Natural killer cell (primary cell): Measurements from ENCODE around the gene TAF9B. TPM values are rescaled to one million over a fixed set of nuclear protein-coding genes. Genes with fewer than 3 reads are reported as not detected.

Experiments used
- ATAC-seq, 3 donors: fragments of 150-1000 bp in 2 of 3; fragments of 200-7000 bp in 1 of 3; cut with Tn5 transposase; 1 replicate in 1 of 3; 2 replicates in 2 of 3; pipeline ENCODE4 v1.10.0; 2021; ENCODE audit warnings: mild to moderate bottlenecking in 2 of 3, moderate library complexity in 2 of 3
- DNase-seq, 2 donors: peaks; one replicate each; pipeline versions ENCODE4 v3.0.0 to v3.0.0-alpha.2; 2013 to 2021; ENCODE audit warnings: mixed read lengths in 1 of 2
- H3K27ac ChIP-seq: one replicate; pipeline ENCODE4 v1.5.1; 2013; ENCODE audit warnings: mild to moderate bottlenecking, low read length
- H3K27me3 ChIP-seq: one replicate; pipeline ENCODE4 v1.6.1; 2013; ENCODE audit warnings: low read length; ENCODE audit not compliant: control insufficient read depth, insufficient read depth
- H3K36me3 ChIP-seq: one replicate; pipeline ENCODE4 v1.6.1; 2013; ENCODE audit warnings: low read length; ENCODE audit not compliant: control insufficient read depth, insufficient read depth
- H3K4me1 ChIP-seq: one replicate; pipeline ENCODE4 v1.6.1; 2013; ENCODE audit warnings: low read length; ENCODE audit not compliant: control insufficient read depth, insufficient read depth
- H3K4me3 ChIP-seq: one replicate; pipeline ENCODE4 v1.5.1; 2013; ENCODE audit warnings: low read length
- H3K9me3 ChIP-seq: one replicate; pipeline ENCODE4 v1.6.1; 2013; ENCODE audit warnings: low read length; ENCODE audit not compliant: control insufficient read depth, insufficient read depth
- H3K27ac Mint-ChIP-seq, 2 donors: one replicate each; pipeline ENCODE4 v1.8.0; 2022; ENCODE audit warnings: mild to moderate bottlenecking in 2 of 2, mixed read lengths in 2 of 2, moderate library complexity in 1 of 2
- H3K27me3 Mint-ChIP-seq, 2 donors: one replicate each; pipeline ENCODE4 v1.8.0; 2022; ENCODE audit warnings: low read depth in 2 of 2, mixed read lengths in 2 of 2
- H3K36me3 Mint-ChIP-seq: one replicate; pipeline ENCODE4 v1.8.0; 2022; ENCODE audit warnings: mixed read lengths
- H3K4me1 Mint-ChIP-seq, 2 donors: one replicate each; pipeline ENCODE4 v1.8.0; 2022; ENCODE audit warnings: mixed read lengths in 2 of 2
- H3K4me3 Mint-ChIP-seq: one replicate; pipeline ENCODE4 v1.8.0; 2022; ENCODE audit warnings: mild to moderate bottlenecking, moderate library complexity, mixed read lengths
- H3K9me3 Mint-ChIP-seq, 2 donors: one replicate each; pipeline ENCODE4 v1.8.0; 2022; ENCODE audit warnings: mixed read lengths in 2 of 2
- WGBS: methylation state at CpG from one replicate; pipeline ENCODE4 v1.1.7; 2013; ENCODE audit warnings: missing lambda C conversion rate; ENCODE audit not compliant: insufficient coverage; 5-methylcytosine and 5-hydroxymethylcytosine counted together
- intact Hi-C: fragments of 100-400 bp; cut with micrococcal nuclease; formaldehyde crosslinking; loops from one replicate; pipeline ENCODE4 v1.14.2; 2022
- total RNA-seq, 4 donors: library from RNA; stranded (reverse); fragments of 120-200 nt in 1 of 4; gene quantifications; one replicate each; pipeline versions ENCODE4 v1.2.3 to v1.2.4, GENCODE V29; 2013 to 2022
- TF ChIP-seq, protein P1 (sequence below): fragments of 200-600 bp; IDR thresholded peaks from one replicate; pipeline ENCODE4 v1.8.0; 2022; ENCODE audit warnings: antibody characterized with exemption

TAF9B gene
- total RNA-seq, 3 donors from 2014 or later (not counting 1 experiment from before 2014, with no cell fraction given), result 5.6 to 6.8 (median 6.1) TPM

GRCh38 chrX:78116365-78116764 is 23.1 kb downstream of the TAF9B start:
- TF ChIP-seq, protein P1, sequence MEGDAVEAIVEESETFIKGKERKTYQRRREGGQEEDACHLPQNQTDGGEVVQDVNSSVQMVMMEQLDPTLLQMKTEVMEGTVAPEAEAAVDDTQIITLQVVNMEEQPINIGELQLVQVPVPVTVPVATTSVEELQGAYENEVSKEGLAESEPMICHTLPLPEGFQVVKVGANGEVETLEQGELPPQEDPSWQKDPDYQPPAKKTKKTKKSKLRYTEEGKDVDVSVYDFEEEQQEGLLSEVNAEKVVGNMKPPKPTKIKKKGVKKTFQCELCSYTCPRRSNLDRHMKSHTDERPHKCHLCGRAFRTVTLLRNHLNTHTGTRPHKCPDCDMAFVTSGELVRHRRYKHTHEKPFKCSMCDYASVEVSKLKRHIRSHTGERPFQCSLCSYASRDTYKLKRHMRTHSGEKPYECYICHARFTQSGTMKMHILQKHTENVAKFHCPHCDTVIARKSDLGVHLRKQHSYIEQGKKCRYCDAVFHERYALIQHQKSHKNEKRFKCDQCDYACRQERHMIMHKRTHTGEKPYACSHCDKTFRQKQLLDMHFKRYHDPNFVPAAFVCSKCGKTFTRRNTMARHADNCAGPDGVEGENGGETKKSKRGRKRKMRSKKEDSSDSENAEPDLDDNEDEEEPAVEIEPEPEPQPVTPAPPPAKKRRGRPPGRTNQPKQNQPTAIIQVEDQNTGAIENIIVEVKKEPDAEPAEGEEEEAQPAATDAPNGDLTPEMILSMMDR, result no peak
- Mint-ChIP-seq H3K4me3 (no peak overlapping the region), H3K27ac (peak overlapping the region; percentile 11 to 60), H3K27me3 (no peaks in the 10 kb centered on the region), H3K36me3 (no peaks in the 10 kb centered on the region), H3K9me3 (no peaks in the 10 kb centered on the region), H3K4me1 (peaks cover 0 to 12% of the 10 kb centered on the region in 2 donors)
- ATAC-seq, result no peak
- no peak overlapping the region for H3K27ac ChIP-seq
- intact Hi-C loops, result no loop called here
- H3K9me3 ChIP-seq, result no peaks in the 10 kb centered on the region
- no peaks in the 10 kb centered on the region for H3K27me3 ChIP-seq
- no peak overlapping the region for H3K4me3 ChIP-seq
- peaks cover 85% of the 10 kb centered on the region for H3K36me3 ChIP-seq
- no peak for DNase-seq
- H3K4me1 ChIP-seq, result no peaks in the 10 kb centered on the region

- intact Hi-C loops, result no loop called here
- H3K36me3 ChIP-seq, result peaks cover 43% of the 10 kb centered on the region
- no peaks in the 10 kb centered on the region for H3K9me3 ChIP-seq
- H3K4me1 ChIP-seq, result peaks cover 3% of the 10 kb centered on the region
- TF ChIP-seq, protein P1, result no peak
- Mint-ChIP-seq H3K27ac (no peak overlapping the region), H3K4me3 (no peak overlapping the region), H3K9me3 (no peaks in the 10 kb centered on the region), H3K27me3 (no peaks in the 10 kb centered on the region), H3K36me3 (no peaks in the 10 kb centered on the region), H3K4me1 (peaks cover 25 to 30% of the 10 kb centered on the region in 2 donors)
- WGBS, result 97% methylated on average over 7 of the region's 10 CpGs
- no peak for DNase-seq
- no peak overlapping the region for H3K4me3 ChIP-seq
- no peak overlapping the region for H3K27ac ChIP-seq
- no peaks in the 10 kb centered on the region for H3K27me3 ChIP-seq
- no peak for ATAC-seq
Observed at GRCh38 chrX:78111140-78111931, 28.1 kb downstream of the TAF9B start.

GRCh38 chrX:78109458-78109857 is 30.0 kb downstream of the TAF9B start:
- Histone ChIP-seq H3K9me3 (no peaks in the 10 kb centered on the region), H3K4me3 (no peak overlapping the region), H3K4me1 (peaks cover 9% of the 10 kb centered on the region), H3K36me3 (peaks cover 25% of the 10 kb centered on the region), H3K27me3 (no peaks in the 10 kb centered on the region), H3K27ac (no peak overlapping the region)
- Mint-ChIP-seq H3K27me3 (no peaks in the 10 kb centered on the region), H3K36me3 (no peaks in the 10 kb centered on the region), H3K4me1 (peaks cover 41 to 45% of the 10 kb centered on the region in 2 donors), H3K9me3 (no peaks in the 10 kb centered on the region), H3K27ac (peak overlapping the region; percentile 57 to 72), H3K4me3 (no peak overlapping the region)
- TF ChIP-seq, protein P1, result no peak
- DNase-seq, result no peak
- intact Hi-C loops, result no loop called here
- ATAC-seq, result peak in 1 of 3 donors; percentile 30
- no CpG with 5 or more reads among the region's 2 CpGs for WGBS

- peak overlapping the region; percentile 87 to 91 for H3K27ac Mint-ChIP-seq
- no peak for DNase-seq
- Histone ChIP-seq H3K36me3 (peaks cover 2% of the 10 kb centered on the region), H3K27ac (peak overlapping the region; percentile 95), H3K4me1 (peaks cover 18% of the 10 kb centered on the region), H3K9me3 (no peaks in the 10 kb centered on the region), H3K4me3 (no peak overlapping the region), H3K27me3 (no peaks in the 10 kb centered on the region)
- ATAC-seq, result no peak
- no peaks in the 10 kb centered on the region for H3K27me3 Mint-ChIP-seq
- peaks cover 41 to 45% of the 10 kb centered on the region in 2 donors for H3K4me1 Mint-ChIP-seq
- H3K4me3 Mint-ChIP-seq, result peak overlapping the region; percentile 88
- 13% methylated on average over 1 of the region's 1 CpG for WGBS
- TF ChIP-seq, protein P1, result no peak
- intact Hi-C loops, result no loop called here
- H3K36me3 Mint-ChIP-seq, result no peaks in the 10 kb centered on the region
- no peaks in the 10 kb centered on the region for H3K9me3 Mint-ChIP-seq
Observed at GRCh38 chrX:78106651-78106986, 32.8 kb downstream of the TAF9B start.
